ENCODE data around the gene ST13. TPM values are rescaled to one million over a fixed set of nuclear protein-coding genes. Genes with fewer than 3 reads are reported as not detected.
A peak's percentile ranks its signal among the peaks of the same experiment; 100 is the strongest.
"Not testable (repeated sequence)": the region's sequence is repeated elsewhere in the genome, so short reads cannot be mapped to it uniquely, and the experiment has no call there.

Gene ST13
- total RNA-seq, 2 experiments from 2014 or later = 260 to 297 TPM

DNA sequence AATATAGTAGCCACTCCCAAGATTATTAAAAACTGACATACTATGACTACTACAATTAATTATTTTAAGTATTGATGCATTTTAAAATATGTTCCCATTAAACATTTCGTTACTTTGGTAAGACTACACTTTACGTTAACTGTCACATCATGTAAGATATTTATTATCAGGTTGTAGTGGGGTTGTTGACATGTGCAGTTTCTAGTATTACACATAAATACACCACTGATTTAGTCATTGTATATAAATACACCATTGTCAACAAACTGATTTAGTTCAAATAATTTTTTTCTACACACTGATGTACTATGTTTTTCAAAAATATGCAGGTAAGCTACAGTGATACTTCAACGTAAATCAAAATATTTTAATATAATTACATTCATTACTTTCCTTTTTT is 11.5 kb downstream of the ST13 start:
- intact Hi-C loops (cut with DNase I, micrococcal nuclease) = no loop called here
- Mint-ChIP-seq H3K4me1 (peaks cover 16% of the 10 kb centered on the region), H3K27me3 (no peaks in the 10 kb centered on the region), H3K36me3 (ENCODE audit: low read depth) (peaks cover 53% of the 10 kb centered on the region), H3K27ac (no peak overlapping the region), H3K4me3 (no peak overlapping the region), H3K9me3 (ENCODE audit: low read depth) (no peaks in the 10 kb centered on the region)
- CTCF ChIA-PET = no interaction called here
- DNase-seq = no peak
- POLR2A ChIA-PET = no interaction called here
- no peak for ATAC-seq

DNA sequence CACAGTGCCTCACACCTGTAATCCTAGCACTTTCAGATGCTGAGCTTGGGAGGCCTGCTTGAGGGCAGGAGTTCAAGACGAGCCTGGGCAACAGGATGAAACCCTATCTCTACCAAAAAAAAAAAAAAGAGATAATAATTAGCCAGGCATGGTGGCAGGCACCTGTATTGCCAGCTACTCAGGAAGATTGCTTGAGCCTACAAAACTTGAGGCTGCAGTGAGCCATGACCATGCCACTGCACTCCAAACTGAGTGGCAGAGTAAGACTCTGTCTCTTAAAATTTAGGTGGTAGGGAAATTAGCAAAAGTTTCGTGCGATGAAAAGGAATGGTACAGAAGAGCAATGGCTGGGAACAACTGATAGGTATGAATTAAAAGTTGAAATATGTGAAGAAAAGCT is 18.0 kb downstream of the ST13 start:
- Mint-ChIP-seq H3K36me3 (ENCODE audit: low read depth) (peaks cover 51% of the 10 kb centered on the region), H3K4me1 (peaks cover 19% of the 10 kb centered on the region), H3K4me3 (no peak overlapping the region), H3K27me3 (no peaks in the 10 kb centered on the region), H3K27ac (no peak overlapping the region), H3K9me3 (ENCODE audit: low read depth) (no peaks in the 10 kb centered on the region)
- intact Hi-C loops (cut with DNase I, micrococcal nuclease) = no loop called here
- POLR2A ChIA-PET = no interaction called here
- CTCF ChIA-PET = interaction anchor here (0.7 to 1.6 kb wide), 3 partner anchors 28 to 399 kb away, joined by 3 read pairs; no protein-coding TSS in a partner anchor
- ATAC-seq (no peak), DNase-seq (no peak)

DNA sequence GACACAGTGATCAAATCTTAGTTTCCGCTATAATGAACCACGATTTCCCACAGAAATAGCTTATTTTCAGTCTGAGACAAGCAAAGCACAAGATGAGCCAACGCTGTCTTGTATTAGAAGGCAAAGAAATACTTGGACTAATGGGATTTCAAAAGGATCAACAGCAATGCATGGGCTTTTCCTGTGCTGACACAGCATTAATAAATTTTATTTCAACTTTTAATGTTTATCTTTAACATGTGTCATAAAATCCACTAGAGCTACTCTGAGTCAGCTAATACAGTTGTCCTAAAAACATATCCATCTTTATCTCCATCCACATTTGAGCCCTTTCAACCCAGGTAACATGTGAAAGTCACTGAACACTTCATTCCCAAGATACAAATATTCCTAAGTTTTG is 21.8 kb downstream of the ST13 start:
- ATAC-seq (no peak), DNase-seq (no peak)
- peaks cover 47% of the 10 kb centered on the region for H3K36me3 Mint-ChIP-seq (ENCODE audit: low read depth)
- peaks cover 7% of the 10 kb centered on the region for H3K4me1 Mint-ChIP-seq
- H3K4me3 Mint-ChIP-seq = no peak overlapping the region
- ChIA-PET CTCF (interaction anchor here (0.6 to 1.7 kb wide), 3 partner anchors 20 to 308 kb away, joined by 3 to 5 read pairs (median 3); no protein-coding TSS in a partner anchor), POLR2A (interaction anchor here (0.6 kb wide), 1 partner anchor 88 kb away, joined by 3 read pairs; no protein-coding TSS in a partner anchor)
- intact Hi-C loops (cut with DNase I, micrococcal nuclease) = no loop called here
- H3K27me3 Mint-ChIP-seq = no peaks in the 10 kb centered on the region
- no peaks in the 10 kb centered on the region for H3K9me3 Mint-ChIP-seq (ENCODE audit: low read depth)
- H3K27ac Mint-ChIP-seq = peak overlapping the region; percentile 11

DNA sequence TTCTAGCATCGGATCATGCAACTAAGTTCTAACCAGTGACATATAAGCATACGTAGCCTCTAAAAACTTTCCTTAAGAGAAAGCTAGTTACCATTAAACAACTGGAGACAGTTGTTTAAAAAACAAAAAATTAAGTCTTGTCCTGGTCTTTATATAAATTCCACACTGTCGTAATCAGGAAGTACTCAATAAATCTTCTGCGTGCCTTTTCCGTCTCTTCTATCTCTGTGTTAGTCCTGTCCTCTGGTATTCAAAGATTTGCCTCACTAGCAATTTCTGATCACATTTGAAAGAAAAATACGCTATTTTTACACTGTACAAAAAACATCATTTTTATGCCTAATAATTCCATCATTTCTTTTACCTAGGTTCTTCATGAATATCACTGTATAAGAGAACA is 27.3 kb downstream of the ST13 start:
- intact Hi-C loops (cut with DNase I, micrococcal nuclease) = no loop called here
- no peak overlapping the region for H3K27ac Mint-ChIP-seq
- H3K9me3 Mint-ChIP-seq (ENCODE audit: low read depth) = no peaks in the 10 kb centered on the region
- ChIA-PET POLR2A (no interaction called here), CTCF (no interaction called here)
- DNase-seq (no peak), ATAC-seq (no peak)
- H3K4me1 Mint-ChIP-seq = no peaks in the 10 kb centered on the region
- H3K4me3 Mint-ChIP-seq = no peak overlapping the region
- H3K36me3 Mint-ChIP-seq (ENCODE audit: low read depth) = peaks cover 39% of the 10 kb centered on the region
- no peaks in the 10 kb centered on the region for H3K27me3 Mint-ChIP-seq

DNA sequence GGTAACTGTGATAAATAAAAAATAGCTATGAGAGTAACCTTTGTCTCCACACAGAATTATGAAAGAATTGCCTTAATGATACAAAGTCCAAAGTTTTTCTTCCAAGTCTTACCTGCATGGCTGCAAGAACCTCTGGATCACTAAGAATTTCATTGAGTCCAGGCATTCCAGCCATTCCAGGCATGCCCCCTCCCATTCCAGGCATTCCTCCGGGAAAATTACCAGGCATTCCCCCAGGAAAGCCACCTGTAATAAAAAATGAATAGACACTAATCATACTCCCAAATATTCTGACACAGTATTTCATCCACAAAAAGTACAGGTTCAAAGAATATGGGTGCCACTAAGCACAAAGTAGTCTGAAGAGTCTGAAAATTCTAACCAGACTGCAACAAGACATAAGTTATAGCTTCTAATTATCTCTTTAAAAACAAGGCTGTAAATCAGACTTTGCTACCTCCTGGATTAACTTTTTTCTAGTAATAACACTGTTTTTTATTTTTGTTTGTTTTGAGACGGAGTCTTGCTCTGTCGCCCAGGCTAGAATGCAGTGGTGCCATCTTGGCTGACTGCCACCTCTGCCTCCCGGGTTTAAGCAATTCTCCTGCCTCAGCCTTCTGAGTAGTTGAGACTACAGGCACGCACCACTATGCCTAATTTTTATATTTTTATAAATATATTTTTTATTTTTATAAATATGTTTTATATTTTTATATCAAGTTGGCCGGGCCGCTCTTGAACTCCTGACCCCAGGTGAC is 29.3 kb downstream of the ST13 start:
- peaks cover 36% of the 10 kb centered on the region for H3K36me3 Mint-ChIP-seq (ENCODE audit: low read depth)
- POLR2A ChIA-PET = no interaction called here
- no peaks in the 10 kb centered on the region for H3K27me3 Mint-ChIP-seq
- CTCF ChIA-PET = interaction anchor here (0.7 to 0.9 kb wide), 2 partner anchors 32 to 72 kb away, joined by 3 read pairs; no protein-coding TSS in a partner anchor
- no peaks in the 10 kb centered on the region for H3K4me1 Mint-ChIP-seq
- no peak overlapping the region for H3K27ac Mint-ChIP-seq
- intact Hi-C loops (cut with DNase I, micrococcal nuclease) = no loop called here
- no peak for ATAC-seq
- DNase-seq = no peak
- H3K9me3 Mint-ChIP-seq (ENCODE audit: low read depth) = no peaks in the 10 kb centered on the region
- H3K4me3 Mint-ChIP-seq = no peak overlapping the region

DNA sequence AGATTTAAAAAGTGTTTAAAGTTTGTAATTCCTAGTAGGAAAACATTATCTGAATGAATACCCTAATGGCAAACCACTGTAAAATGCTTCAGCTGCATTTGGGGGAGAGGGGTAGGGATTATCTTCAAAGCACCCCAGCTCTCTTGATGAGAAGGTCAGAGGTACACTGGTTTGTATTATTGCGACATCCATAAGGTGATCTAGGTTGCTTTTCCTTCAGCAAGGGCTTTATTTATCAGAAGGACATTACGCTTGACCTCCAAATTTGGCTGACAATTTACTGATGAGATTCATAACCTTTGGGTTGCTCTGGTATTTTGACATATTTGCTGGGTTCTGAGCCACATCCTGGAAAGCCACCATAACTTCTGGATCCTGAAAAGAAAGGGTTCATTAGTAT is 30.1 kb downstream of the ST13 start:
- H3K27me3 Mint-ChIP-seq; H3K4me1 Mint-ChIP-seq; ATAC-seq; H3K27ac Mint-ChIP-seq; H3K4me3 Mint-ChIP-seq; intact Hi-C loops (cut with DNase I, micrococcal nuclease); POLR2A ChIA-PET; H3K9me3 Mint-ChIP-seq (ENCODE audit: low read depth); DNase-seq: not testable (repeated sequence)
- H3K36me3 Mint-ChIP-seq (ENCODE audit: low read depth) = peaks cover 34% of the 10 kb centered on the region
- CTCF ChIA-PET = interaction anchor here (0.7 to 0.9 kb wide), 2 partner anchors 33 to 73 kb away, joined by 3 read pairs; no protein-coding TSS in a partner anchor

DNA sequence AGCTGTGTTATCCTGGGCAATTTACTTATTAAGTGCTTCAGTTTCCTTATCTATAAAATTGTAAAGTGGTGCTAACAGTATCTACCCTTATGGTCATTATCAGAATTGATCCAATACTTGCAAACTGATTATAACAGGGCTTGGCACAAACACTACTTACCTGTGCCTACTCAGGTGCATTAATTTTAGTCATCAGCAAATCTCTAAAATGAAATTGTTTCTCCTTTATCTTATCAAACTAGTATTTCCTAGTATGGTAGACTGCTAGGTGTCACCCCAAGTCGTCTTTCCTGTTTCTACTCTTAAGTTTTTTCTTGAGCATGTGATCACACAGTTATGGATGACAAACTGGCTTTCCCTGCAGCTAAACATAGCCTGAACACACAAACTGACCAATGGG is 33.0 kb downstream of the ST13 start:
- Mint-ChIP-seq H3K36me3 (ENCODE audit: low read depth) (peaks cover 22% of the 10 kb centered on the region), H3K4me1 (peaks cover 10% of the 10 kb centered on the region), H3K9me3 (ENCODE audit: low read depth) (no peaks in the 10 kb centered on the region), H3K4me3 (no peak overlapping the region), H3K27ac (no peak overlapping the region), H3K27me3 (no peaks in the 10 kb centered on the region)
- ChIA-PET CTCF (interaction anchor here (1.2 to 1.6 kb wide), 3 partner anchors 76 to 592 kb away, joined by 3 to 4 read pairs (median 4); no protein-coding TSS in a partner anchor), POLR2A (no interaction called here)
- intact Hi-C loops (cut with DNase I, micrococcal nuclease) = no loop called here
- ATAC-seq (no peak), DNase-seq (no peak)

DNA sequence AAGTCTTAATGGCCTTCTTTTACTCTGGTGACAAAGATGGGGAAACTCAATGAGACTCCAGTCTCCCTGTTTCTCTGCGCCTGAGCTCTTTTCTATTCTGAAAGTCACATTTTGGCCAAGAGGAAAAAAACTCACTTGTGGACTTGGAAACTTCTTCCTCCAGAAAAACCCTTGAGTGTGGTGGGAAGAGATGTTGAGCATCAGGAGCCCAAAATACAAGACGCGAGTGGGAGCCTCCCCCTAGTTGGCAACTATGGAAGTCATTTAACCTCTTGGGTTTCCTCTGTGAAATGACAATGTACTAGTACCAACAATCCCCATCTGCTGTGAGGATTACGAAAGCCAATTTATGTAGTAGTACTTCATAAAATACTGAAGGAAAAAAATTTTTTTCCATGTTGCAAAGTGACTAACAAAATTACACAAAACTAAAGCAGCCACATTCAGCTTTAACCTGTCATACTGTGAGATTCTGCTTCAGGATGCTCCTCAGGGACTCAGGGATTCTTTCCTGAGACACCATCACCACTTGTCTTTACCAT is 36.8 kb downstream of the ST13 start:
- ChIA-PET CTCF (interaction anchor here (0.6 to 1.5 kb wide), 6 partner anchors 10 to 100 kb away, joined by 3 to 4 read pairs (median 4); partner anchors contain the start of genes ST13 and XPNPEP3), POLR2A (interaction anchor here (0.6 to 1.8 kb wide), 2 partner anchors 38 to 132 kb away, joined by 3 to 8 read pairs; partner anchors contain the start of gene RBX1)
- H3K27me3 Mint-ChIP-seq = no peaks in the 10 kb centered on the region
- H3K36me3 Mint-ChIP-seq (ENCODE audit: low read depth) = peaks cover 23% of the 10 kb centered on the region
- intact Hi-C loops (cut with DNase I, micrococcal nuclease) = loop anchor here (1.0 kb wide), 8 partner anchors 37 to 562 kb away; partner anchors contain the start of genes ST13 (in 2 of the 2), RANGAP1 (in 1 of the 2), RBX1 (in 1 of the 2) and TEF (in 1 of the 2)
- peaks cover 30% of the 10 kb centered on the region for H3K4me1 Mint-ChIP-seq
- no peak for DNase-seq
- no peaks in the 10 kb centered on the region for H3K9me3 Mint-ChIP-seq (ENCODE audit: low read depth)
- H3K27ac Mint-ChIP-seq = peak overlapping the region; percentile 58
- peak overlapping the region; percentile 88 for H3K4me3 Mint-ChIP-seq
- peak; percentile 32 for ATAC-seq

DNA sequence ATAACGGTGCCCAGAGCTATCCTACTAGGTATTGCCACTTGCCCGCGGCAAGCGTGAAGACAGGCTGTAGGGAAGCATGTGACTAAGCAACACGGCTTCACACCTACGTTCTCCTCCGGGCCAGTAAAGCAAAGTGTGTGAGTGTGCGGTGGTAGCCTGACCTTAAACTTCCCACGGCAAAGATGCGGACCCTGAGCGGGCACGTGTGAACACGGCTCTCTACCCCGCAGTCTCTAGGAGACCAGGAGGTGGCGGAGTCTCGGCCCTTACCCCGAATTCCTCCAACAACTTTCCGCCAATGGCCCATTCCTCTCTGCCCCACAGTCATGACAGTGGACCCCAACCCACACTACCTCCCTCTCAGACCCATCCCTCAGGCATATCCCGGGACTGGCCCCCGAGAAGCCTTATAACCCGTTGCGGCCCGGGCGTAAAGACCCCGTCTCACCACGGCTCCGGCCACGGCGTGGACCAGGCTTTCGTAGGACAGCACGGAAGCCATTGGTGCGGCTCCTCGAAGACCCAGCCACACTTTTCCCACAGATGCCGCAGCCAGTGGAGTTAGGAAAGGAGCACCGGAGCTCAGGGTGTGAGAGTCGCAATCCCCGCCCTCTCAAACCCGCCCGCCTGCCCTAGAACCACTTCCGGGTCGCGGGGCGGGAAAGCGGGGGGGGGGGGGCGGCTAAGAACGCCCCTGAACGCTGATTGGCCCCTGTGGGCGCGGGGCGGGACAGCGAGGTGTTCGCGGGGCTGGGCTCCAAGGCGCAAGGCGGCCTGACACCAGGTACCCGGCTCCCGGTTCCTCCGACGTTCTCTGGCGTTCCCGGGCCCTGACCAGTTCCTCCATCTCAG is 37.5 kb downstream of the ST13 start, which contains the start of gene SLC25A17:
SLC25A17 (minus strand) TSS at position 600 of the 852 bp plus-strand sequence; CDS start at position 502, 98 bp downstream.
- no peaks in the 10 kb centered on the region for H3K27me3 Mint-ChIP-seq
- intact Hi-C loops (cut with DNase I, micrococcal nuclease) = loop anchor here (1.0 kb wide), 9 partner anchors 37 to 562 kb away; partner anchors contain the start of genes ST13 (in 2 of the 2), RANGAP1 (in 1 of the 2), RBX1 (in 1 of the 2) and TEF (in 1 of the 2)
- ATAC-seq (peak; percentile 93), DNase-seq (peak; percentile 93)
- peaks cover 27% of the 10 kb centered on the region for H3K36me3 Mint-ChIP-seq (ENCODE audit: low read depth)
- H3K4me3 Mint-ChIP-seq = peak within 1 kb of the TSS; percentile 88
- H3K27ac Mint-ChIP-seq = peak within 1 kb of the TSS; percentile 92
- H3K4me1 Mint-ChIP-seq = peaks cover 30% of the 10 kb centered on the region
- POLR2A ChIA-PET = interaction anchor here (0.6 to 1.8 kb wide), 3 partner anchors 38 to 136 kb away, joined by 3 to 8 read pairs (median 4); partner anchors contain the start of gene RBX1
- CTCF ChIA-PET = interaction anchor here (0.6 to 1.5 kb wide), 8 partner anchors 9 to 99 kb away, joined by 3 to 5 read pairs (median 4); partner anchors contain the start of genes ST13 and XPNPEP3
- no peaks in the 10 kb centered on the region for H3K9me3 Mint-ChIP-seq (ENCODE audit: low read depth)

DNA sequence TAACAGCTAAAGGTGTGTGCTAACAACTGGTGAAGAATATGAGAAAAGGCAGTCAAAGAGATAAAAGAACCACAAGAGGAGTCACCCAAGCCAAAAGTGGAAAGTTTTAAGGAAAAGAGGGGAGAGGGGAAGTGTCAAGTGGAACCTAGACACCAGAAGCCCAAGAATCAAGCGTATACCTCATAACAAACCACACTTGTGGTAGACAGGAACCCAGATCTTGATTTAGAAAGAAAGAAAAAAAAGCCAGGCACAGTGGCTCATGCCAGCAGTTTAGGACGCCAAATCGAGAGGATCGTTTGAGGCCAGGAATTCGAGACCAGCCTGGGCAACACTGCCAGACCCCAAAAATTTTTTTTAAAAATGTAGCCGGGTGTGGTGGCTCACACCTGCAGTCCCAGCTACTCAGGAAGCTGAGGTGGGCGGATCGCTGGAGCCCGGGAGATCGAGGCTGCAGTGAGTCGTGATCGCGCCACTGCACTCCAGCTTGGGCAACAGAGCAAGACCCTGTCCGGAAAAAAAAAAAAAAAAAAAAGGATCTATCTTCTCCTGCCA is 38.2 kb downstream of the ST13 start:
- Mint-ChIP-seq H3K4me1 (peaks cover 30% of the 10 kb centered on the region), H3K27ac (peak overlapping the region; percentile 92), H3K4me3 (peak overlapping the region; percentile 88), H3K27me3 (no peaks in the 10 kb centered on the region), H3K9me3 (ENCODE audit: low read depth) (no peaks in the 10 kb centered on the region), H3K36me3 (ENCODE audit: low read depth) (peaks cover 29% of the 10 kb centered on the region)
- DNase-seq (no peak), ATAC-seq (no peak)
- intact Hi-C loops (cut with DNase I, micrococcal nuclease) = loop anchor here in 1 of 2 experiments (1.0 kb wide), 1 partner anchor 166 kb away; no protein-coding TSS in a partner anchor
- ChIA-PET CTCF (interaction anchor here (0.7 to 1.3 kb wide), 3 partner anchors 61 to 186 kb away, joined by 3 to 5 read pairs (median 3); no protein-coding TSS in a partner anchor), POLR2A (interaction anchor here (0.7 to 1.8 kb wide), 2 partner anchors 134 to 135 kb away, joined by 4 to 8 read pairs; partner anchors contain the start of gene RBX1)
